ENCODE measurements around the gene PSAPL1. TPM values are rescaled to one million over a fixed set of nuclear protein-coding genes. Genes with fewer than 3 reads are reported as not detected.

The PSAPL1 gene
- total RNA-seq, 1 experiment from 2014 or later: not detected

GRCh38 chr4:7403001-7403400 is 31.7 kb downstream of the PSAPL1 start:
- Histone ChIP-seq H3K27ac (ENCODE audit: low read length) (no peak overlapping the region), H3K27me3 (ENCODE audit: control insufficient read depth, insufficient read depth, low read length) (0 out of 2 replicates have a peak, but pooled peaks cover 2% of the 10 kb centered on the region), H3K36me3 (ENCODE audit: control insufficient read depth, insufficient read depth, low read length) (no peaks in the 10 kb centered on the region), H3K4me3 (ENCODE audit: low read depth in 2 of 2, low read length in 2 of 2) (no peak overlapping the region), H3K4me1 (ENCODE audit: control insufficient read depth, insufficient read depth, low read length) (no peaks in the 10 kb centered on the region), H3K9me3 (ENCODE audit: control insufficient read depth, insufficient read depth, low read depth, low read length) (no peaks in the 10 kb centered on the region)
- ATAC-seq (no peak), DNase-seq (ENCODE audit: low read depth, low spot score) (no peak)
- no TSS peak for BruUV-seq (replicated peaks)
- POLR2A ChIA-PET: no interaction called here
- CTCF ChIA-PET: no interaction called here
- in situ Hi-C loops (cut with HindIII; ENCODE audit: low pct_unique_long_range_greater_than_20kb, low sequenced_read_pairs) (no loop called here), intact Hi-C loops (cut with micrococcal nuclease; ENCODE audit: unreplicated experiment) (no loop called here)
- TF ChIP-seq TCF7L2 (IDR thresholded peaks at IDR 0.05; ENCODE audit: low read depth, low read length): no peak
- no peak for TF ChIP-seq SIN3A (IDR thresholded peaks at IDR 0.05; ENCODE audit: borderline replicate concordance, insufficient read depth, low read depth, low read length)
- TF ChIP-seq POLR2AphosphoS5 (IDR thresholded peaks at IDR 0.05; ENCODE audit: low read depth, low read length): no peak
- TF ChIP-seq CTCF (IDR thresholded peaks at IDR 0.05): no peak
- no peak for TF ChIP-seq REST (IDR thresholded peaks at IDR 0.05; ENCODE audit: insufficient read depth in 1 of 2, low read depth in 2 of 2, low read length in 1 of 2)

- ATAC-seq (no peak), DNase-seq (ENCODE audit: low read depth, low spot score) (no peak)
- H3K4me1 ChIP-seq (ENCODE audit: control insufficient read depth, insufficient read depth, low read length): no peaks in the 10 kb centered on the region
- H3K27ac ChIP-seq (ENCODE audit: low read length): no peak overlapping the region
- CTCF ChIA-PET: no interaction called here
- H3K27me3 ChIP-seq (ENCODE audit: control insufficient read depth, insufficient read depth, low read length): 0 out of 2 replicates have a peak, but pooled peaks cover 2% of the 10 kb centered on the region
- POLR2A ChIA-PET: no interaction called here
- H3K4me3 ChIP-seq (ENCODE audit: low read depth in 2 of 2, low read length in 2 of 2): no peak overlapping the region
- in situ Hi-C loops (cut with HindIII; ENCODE audit: low pct_unique_long_range_greater_than_20kb, low sequenced_read_pairs): no loop called here
- H3K9me3 ChIP-seq (ENCODE audit: control insufficient read depth, insufficient read depth, low read depth, low read length): no peaks in the 10 kb centered on the region
- no TSS peak for BruUV-seq (replicated peaks)
- no peak for TF ChIP-seq POLR2AphosphoS5 (IDR thresholded peaks at IDR 0.05; ENCODE audit: low read depth, low read length)
- no peak for TF ChIP-seq CTCF (IDR thresholded peaks at IDR 0.05)
- TF ChIP-seq SIN3A (IDR thresholded peaks at IDR 0.05; ENCODE audit: borderline replicate concordance, insufficient read depth, low read depth, low read length): no peak
- no peak for TF ChIP-seq TCF7L2 (IDR thresholded peaks at IDR 0.05; ENCODE audit: low read depth, low read length)
- no peak for TF ChIP-seq REST (IDR thresholded peaks at IDR 0.05; ENCODE audit: insufficient read depth in 1 of 2, low read depth in 2 of 2, low read length in 1 of 2)
- no peaks in the 10 kb centered on the region for H3K36me3 ChIP-seq (ENCODE audit: control insufficient read depth, insufficient read depth, low read length)
- intact Hi-C loops (cut with micrococcal nuclease; ENCODE audit: unreplicated experiment): no loop called here
Observed at GRCh38 chr4:7402526-7402925, 32.2 kb downstream of the PSAPL1 start.
